Fibroblast of skin of left quadriceps (primary cell): ENCODE results near the gene IMPG2.

Experiments
- DNase-seq, 2 experiments: peaks; one replicate each; pipeline ENCODE4 v3.0.0-alpha.2; 2013; ENCODE audit warnings: low read depth in 2 of 2

IMPG2 gene

GRCh38 chr3:101184111-101184510, 136.3 kb downstream of the IMPG2 start:
- DNase-seq: no peak

GRCh38 chr3:101183151-101183550, 137.2 kb downstream of the IMPG2 start:
- no peak for DNase-seq

GRCh38 chr3:101182734-101183133, 137.6 kb downstream of the IMPG2 start:
- DNase-seq: no peak

GRCh38 chr3:101181801-101182200, 138.6 kb downstream of the IMPG2 start:
- no peak for DNase-seq

GRCh38 chr3:101179637-101180036, 140.7 kb downstream of the IMPG2 start:
- no peak for DNase-seq

GRCh38 chr3:101177577-101177976, 142.8 kb downstream of the IMPG2 start:
- DNase-seq: no peak
